HEK293 (cell line): ENCODE data around the gene POFUT2.

Source experiments
- SCRT1 ChIP-seq: fragments of 450-650 bp; formaldehyde crosslinking; IDR thresholded peaks from 2 replicates; pipeline ENCODE4 v1.5.1; 2016; ENCODE audit warnings: missing biosample characterization, missing genetic modification characterization, borderline replicate concordance
- ZNF501 ChIP-seq: fragments of 450-650 bp; formaldehyde crosslinking; IDR thresholded peaks from 2 replicates; pipeline ENCODE4 v1.5.1; 2016; ENCODE audit warnings: missing biosample characterization, missing genetic modification characterization
- ZNF785 ChIP-seq: fragments of 450-650 bp; formaldehyde crosslinking; IDR thresholded peaks from 2 replicates; pipeline ENCODE4 v1.5.1; 2016; ENCODE audit warnings: missing biosample characterization, missing genetic modification characterization
- TF ChIP-seq, protein P1 (sequence below): fragments of 450-650 bp; formaldehyde crosslinking; IDR thresholded peaks from 2 replicates; pipeline ENCODE4 v1.5.1; 2016; ENCODE audit warnings: missing biosample characterization, missing genetic modification characterization

DNA sequence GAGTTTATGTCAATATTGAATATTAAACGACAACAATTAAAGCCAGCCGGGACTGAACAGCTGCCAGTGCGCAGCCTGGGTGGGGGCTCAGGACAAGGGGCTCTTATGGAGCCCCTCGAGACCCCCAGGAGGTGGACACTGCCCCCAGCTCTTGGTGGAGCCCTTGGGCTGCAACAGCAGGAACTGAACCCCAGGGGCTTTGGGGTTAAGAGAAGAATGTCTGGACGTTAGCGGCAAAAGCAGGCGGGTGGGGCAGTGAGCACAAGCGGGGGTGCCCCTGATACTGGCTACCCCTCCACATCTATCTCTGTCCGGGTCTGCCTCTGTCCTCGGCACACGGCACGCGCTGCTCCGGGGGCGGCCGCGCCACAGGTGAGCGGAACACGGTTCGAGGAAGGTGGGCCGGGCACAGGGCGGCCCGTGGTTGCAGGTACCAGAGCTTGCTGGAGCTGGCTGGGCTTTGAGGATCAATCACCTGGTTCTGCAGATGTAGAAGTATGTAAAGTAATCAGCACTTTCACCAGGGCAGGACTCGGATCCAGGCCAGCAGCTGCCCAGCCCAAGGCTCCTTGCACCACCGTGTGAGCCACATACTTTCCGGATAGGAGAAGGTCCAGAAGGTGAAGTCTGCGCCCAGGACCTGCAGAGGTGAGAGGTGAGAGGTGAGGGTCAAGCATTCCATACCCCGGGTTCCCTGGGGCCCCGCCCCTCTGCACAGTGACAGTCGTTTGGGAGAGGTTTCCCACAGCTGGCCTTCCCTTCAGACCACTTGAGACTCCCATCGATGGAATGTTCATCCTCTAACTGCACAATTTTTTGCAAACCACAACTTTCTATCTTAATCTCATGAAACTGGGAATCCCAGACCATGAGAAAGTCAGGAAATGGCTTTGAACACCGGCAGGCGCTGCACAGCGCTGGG lies 12.4 kb upstream of the POFUT2 start:
- TF ChIP-seq ZNF785 (tag by site-specific recombination): no peak
- no peak for TF ChIP-seq SCRT1 (tag by site-specific recombination)
- TF ChIP-seq, protein P1, sequence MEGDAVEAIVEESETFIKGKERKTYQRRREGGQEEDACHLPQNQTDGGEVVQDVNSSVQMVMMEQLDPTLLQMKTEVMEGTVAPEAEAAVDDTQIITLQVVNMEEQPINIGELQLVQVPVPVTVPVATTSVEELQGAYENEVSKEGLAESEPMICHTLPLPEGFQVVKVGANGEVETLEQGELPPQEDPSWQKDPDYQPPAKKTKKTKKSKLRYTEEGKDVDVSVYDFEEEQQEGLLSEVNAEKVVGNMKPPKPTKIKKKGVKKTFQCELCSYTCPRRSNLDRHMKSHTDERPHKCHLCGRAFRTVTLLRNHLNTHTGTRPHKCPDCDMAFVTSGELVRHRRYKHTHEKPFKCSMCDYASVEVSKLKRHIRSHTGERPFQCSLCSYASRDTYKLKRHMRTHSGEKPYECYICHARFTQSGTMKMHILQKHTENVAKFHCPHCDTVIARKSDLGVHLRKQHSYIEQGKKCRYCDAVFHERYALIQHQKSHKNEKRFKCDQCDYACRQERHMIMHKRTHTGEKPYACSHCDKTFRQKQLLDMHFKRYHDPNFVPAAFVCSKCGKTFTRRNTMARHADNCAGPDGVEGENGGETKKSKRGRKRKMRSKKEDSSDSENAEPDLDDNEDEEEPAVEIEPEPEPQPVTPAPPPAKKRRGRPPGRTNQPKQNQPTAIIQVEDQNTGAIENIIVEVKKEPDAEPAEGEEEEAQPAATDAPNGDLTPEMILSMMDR (tag by site-specific recombination): no peak
- no peak for TF ChIP-seq ZNF501 (tag by site-specific recombination)
